LNCAP (cell line): Measurements from ENCODE around the gene ALG2.

Source experiments
- CTCF ChIP-seq: fragments of 450-650 bp; IDR thresholded peaks from 2 replicates; pipeline ENCODE4 v1.5.1; 2017; ENCODE audit warnings: mild to moderate bottlenecking

The ALG2 gene

GRCh38 chr9:99197124-99197630 lies 24.6 kb downstream of the ALG2 start:
- no peak for TF ChIP-seq CTCF

DNA sequence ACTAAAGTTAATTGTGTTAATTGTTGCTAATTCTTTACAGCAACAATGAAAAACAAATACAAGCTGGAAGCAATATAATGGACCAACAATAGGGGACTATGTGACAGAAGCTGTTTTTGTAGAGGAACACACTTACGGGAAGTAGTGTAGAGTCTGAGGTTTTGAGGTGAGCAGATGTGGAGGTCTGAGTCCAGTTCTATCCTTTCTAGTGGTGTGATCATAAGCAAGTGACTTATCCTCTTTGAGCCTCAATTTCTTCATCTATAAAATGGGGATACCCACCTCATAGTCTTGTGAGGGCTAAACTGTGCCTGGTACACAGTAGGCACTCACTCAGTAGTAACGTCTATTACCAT lies 28.3 kb downstream of the ALG2 start:
- no peak for TF ChIP-seq CTCF

GRCh38 chr9:99192786-99193465 lies 28.8 kb downstream of the ALG2 start:
- TF ChIP-seq CTCF: no peak

DNA sequence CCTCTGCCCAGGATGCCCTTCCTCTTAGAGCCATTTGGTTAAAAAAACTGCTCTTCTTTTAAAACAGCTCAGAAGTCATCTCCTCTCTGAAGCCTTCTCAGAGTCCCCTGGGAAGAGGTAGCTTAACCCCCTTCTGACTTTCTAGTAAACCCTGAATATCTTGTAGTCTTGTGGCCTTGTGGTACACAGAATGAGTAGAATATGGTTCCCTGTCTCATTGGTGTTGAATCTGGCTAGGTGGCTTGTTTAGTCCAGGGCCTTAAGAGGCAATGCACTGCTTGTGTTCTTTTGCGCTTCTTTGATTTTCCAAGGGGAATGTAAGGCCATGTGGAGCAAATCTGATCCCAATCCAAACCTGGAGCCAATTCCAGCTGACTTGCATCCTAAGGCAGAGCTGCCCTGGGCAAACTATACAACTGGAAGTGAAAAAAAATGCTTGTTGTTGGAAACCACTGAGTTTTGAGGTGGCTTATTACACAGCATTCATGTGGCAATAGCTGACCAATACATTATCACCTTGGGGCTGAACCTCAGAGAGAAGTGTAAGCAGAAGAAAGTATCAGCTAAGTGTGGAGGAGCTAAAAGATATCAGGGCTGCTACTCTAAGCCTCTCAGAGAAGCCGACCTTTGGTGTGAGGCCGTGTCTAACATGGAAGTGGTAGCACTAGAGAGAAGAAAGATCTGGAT lies 31.0 kb downstream of the ALG2 start:
- no peak for TF ChIP-seq CTCF

DNA sequence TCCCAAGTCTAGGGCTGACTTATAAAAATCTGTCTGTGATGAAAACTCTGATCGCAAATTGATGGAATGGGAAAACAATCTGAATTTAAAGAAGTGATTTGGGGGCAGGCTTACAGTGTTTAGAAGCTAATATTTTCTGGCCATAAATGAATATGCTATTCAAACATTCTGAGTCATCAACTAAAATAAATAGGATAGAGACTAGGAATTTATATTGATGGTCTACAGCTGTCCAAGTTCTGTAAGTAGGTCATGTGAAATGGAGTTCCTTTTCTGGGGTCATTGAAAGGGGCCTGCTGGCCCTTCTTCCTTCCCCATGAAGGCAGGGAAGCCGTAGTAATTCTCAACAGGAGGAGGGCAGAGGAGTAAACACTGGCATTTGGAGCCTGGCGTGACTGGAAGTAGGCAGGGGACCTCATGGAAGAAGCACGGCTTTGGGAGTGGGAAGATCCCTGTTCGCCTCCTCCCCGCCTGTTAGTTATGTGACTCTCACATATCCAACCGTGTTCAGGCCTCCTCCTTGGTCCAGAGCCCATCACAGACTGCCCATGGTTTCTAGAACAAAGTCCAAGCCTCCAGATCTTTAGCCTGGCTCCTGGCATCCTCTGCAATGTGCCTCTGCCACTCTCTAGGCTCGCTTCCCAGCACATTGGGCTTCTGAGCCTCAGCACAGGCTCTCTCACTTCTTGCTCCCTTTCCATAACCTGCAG lies 31.7 kb downstream of the ALG2 start:
- TF ChIP-seq CTCF: no peak

- TF ChIP-seq CTCF: no peak
These were observed 32.6 kb downstream of the ALG2 start for GRCh38 chr9:99189186-99189585.

GRCh38 chr9:99187311-99187710 lies 34.4 kb downstream of the ALG2 start:
- TF ChIP-seq CTCF: no peak
